ENCODE data around the gene HAGHL.

HAGHL gene

DNA sequence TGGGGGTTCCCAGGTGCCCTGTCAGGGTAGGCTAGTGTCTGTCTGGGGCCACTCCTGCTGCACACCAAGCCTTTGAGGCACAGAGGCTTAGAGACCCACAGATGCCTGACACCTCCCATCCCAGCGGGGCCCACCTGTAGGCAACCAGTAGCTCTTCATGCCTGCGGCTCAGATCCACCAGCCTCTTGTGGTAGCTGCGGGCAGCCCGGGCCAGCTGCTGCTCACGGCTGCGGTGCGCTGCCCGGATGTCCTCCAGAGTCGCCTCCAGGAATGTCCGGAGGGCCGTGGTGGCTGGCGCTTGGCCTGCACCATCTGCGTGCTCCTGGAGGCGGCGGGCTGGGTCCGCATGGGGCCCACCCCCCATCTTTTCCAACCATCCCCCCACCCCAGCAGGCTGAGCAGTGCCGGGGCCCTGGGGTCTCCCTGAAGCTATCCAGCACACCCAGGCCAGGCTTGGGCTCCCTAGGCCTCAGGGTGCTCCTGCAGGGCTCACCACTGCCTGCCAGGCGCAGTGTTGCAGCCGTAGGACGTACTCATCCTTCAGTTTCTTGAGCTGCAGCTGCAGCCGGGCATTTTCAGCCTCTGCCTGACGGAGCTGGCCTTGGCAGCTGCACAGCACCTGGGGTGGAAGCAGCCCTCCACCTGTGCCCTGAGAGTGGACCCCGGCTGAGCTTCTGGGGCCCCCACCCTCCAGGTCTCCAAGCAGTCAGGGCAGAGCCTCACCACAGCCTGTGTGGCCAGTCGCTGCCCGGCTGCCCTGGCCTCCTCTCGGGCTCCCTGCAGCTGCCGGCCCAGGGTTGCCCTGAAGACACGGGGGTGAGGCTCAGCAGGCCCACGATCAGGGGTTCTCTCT is 2.5 kb upstream of the HAGHL start:
- TF ChIP-seq, protein P1, sequence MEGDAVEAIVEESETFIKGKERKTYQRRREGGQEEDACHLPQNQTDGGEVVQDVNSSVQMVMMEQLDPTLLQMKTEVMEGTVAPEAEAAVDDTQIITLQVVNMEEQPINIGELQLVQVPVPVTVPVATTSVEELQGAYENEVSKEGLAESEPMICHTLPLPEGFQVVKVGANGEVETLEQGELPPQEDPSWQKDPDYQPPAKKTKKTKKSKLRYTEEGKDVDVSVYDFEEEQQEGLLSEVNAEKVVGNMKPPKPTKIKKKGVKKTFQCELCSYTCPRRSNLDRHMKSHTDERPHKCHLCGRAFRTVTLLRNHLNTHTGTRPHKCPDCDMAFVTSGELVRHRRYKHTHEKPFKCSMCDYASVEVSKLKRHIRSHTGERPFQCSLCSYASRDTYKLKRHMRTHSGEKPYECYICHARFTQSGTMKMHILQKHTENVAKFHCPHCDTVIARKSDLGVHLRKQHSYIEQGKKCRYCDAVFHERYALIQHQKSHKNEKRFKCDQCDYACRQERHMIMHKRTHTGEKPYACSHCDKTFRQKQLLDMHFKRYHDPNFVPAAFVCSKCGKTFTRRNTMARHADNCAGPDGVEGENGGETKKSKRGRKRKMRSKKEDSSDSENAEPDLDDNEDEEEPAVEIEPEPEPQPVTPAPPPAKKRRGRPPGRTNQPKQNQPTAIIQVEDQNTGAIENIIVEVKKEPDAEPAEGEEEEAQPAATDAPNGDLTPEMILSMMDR (IDR thresholded peaks at IDR 0.05; ENCODE audit: low read depth, low read length): no peak
- DNase-seq (ENCODE audit: low read depth in 2 of 2): no peak
- H3K4me3 ChIP-seq (replicated peaks in 1 of 2; ENCODE audit: low read depth in 2 of 2, low read length in 2 of 2): no peak overlapping the region

DNA sequence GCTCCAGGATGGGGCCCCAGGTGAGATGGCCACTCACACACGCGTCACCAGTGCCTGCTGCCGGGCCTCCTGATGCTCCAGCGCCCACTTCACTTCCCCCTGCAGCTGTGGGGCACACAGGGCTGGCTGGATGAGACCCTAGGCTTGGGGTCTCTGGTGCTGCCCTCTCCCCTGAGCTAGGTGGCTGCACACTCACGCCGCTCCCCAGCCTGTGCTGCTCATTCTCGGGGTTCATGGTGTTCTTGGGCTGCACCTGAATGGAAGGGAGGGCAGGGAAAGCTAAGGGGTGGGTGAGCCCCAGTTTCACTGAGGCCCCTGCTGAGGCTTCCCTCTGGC is 1.9 kb upstream of the HAGHL start:
- no peak overlapping the region for H3K4me3 ChIP-seq (replicated peaks in 1 of 2; ENCODE audit: low read depth in 2 of 2, low read length in 2 of 2)
- TF ChIP-seq, protein P1 (IDR thresholded peaks at IDR 0.05; ENCODE audit: low read depth, low read length): no peak
- DNase-seq (ENCODE audit: low read depth in 2 of 2): no peak

DNA sequence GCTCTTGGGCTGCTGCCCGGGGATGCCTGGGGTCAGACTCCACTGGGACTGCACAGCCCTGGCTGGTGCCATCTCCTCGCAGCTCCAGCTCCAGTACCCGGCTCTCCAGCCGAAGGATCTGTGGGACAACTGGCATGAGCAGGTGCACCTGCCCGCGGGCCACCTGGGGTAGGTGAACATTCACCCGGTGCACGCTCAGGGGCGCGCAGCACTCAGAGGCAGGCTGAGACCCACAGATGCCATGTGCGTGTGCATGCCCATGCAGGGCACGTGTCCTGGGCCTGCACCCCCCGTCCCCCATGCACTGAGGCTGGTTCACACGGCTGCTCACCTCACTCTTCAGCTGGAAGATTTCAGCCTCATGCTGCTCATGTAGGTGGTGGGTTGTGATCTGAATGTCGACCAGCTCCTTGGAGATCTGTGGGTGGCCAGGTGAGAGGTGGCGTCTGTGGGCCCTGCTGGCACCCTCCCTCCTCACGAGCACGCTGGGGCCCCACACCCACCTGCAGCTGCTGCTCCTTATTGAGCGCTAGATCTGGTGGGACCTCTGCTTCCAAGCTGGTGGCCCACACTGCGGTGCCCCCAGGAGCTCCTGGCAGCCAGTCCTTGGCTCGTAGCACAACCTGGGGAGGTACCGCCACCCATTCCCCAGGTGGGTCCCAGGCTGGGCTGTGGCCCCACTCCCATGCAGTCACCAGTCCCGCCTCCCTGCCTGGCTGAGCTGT is 1.3 kb upstream of the HAGHL start:
- DNase-seq (ENCODE audit: low read depth in 2 of 2): no peak
- TF ChIP-seq, protein P1 (IDR thresholded peaks at IDR 0.05; ENCODE audit: low read depth, low read length): no peak
- H3K4me3 ChIP-seq (replicated peaks in 1 of 2; ENCODE audit: low read depth in 2 of 2, low read length in 2 of 2): no peak overlapping the region

DNA sequence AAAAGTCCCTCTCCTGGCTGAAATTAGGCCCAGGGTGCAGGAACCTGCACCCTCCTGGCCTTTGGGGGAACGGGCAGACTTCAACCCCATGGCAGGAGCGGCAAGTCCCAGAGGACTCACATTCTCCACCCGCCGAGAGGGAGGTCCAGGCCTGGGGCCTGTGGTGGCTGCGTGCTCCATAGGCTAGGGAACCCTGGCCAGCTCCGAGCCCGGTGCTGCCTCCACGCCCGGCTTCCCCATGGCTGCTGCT is 793 bp upstream of the HAGHL start:
- no peak overlapping the region for H3K4me3 ChIP-seq (replicated peaks in 1 of 2; ENCODE audit: low read depth in 2 of 2, low read length in 2 of 2)
- no peak for DNase-seq (ENCODE audit: low read depth in 2 of 2)
- TF ChIP-seq, protein P1 (IDR thresholded peaks at IDR 0.05; ENCODE audit: low read depth, low read length): no peak

DNA sequence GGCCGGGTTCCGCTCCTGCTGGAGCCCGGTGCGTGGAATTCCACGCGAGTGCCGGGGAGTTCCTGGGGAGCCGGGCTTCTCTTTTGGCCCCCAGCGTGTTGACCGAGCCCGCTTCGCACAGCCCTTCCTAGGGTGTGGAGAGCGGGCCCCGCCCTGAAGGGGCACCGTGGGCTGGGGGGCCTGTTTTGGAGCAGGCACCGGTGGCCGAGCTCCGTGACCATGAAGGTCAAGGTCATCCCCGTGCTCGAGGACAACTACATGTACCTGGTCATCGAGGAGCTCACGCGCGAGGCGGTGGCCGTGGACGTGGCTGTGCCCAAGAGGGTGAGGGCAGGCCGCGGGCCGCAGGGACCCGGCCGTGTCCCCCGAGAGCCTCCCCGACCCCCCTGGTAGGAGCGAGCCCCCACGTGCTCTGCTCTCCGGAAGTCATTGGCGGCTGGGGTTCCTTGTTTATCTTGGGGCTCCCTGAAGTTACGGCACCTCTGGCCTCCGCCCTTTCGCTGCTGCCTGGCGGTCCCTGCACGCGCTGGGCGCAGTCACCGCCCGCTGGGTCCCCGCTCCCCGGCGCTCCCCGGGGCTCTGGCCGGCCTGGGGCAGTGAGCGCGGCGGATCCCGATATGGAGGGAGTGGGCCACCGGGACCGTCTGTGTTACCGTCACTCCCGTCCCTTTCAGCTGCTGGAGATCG is 528 bp downstream of the HAGHL start:
- H3K4me3 ChIP-seq (replicated peaks in 1 of 2; ENCODE audit: low read depth in 2 of 2, low read length in 2 of 2): peak overlapping the region; percentile 63 to 81
- no peak for DNase-seq (ENCODE audit: low read depth in 2 of 2)
- TF ChIP-seq, protein P1 (IDR thresholded peaks at IDR 0.05; ENCODE audit: low read depth, low read length): no peak

DNA sequence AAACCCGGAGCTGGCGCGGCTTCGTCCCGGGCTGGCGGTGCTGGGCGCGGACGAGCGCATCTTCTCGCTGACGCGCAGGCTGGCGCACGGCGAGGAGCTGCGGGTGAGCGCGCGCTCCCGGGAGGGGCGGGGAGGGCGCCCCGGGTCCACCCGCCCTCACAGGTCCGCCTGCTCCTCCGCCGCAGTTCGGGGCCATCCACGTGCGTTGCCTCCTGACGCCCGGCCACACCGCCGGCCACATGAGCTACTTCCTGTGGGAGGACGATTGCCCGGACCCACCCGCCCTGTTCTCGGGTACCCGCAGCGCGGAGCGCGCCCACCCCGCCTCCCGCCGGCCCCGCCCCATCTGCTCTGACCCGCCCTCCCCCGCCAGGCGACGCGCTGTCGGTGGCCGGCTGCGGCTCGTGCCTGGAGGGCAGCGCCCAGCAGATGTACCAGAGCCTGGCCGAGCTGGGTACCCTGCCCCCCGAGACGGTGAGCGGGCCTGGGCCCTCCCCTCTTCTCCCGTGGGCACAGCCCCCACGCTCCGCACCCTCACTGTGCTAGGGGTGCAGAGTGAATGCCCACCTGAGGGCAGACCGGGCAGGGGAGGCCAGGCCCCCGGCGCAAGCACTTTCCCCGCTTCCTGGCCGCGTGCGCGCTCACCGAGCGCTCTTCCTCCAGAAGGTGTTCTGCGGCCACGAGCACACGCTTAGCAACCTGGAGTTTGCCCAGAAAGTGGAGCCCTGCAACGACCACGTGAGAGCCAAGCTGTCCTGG is 1.4 kb downstream of the HAGHL start:
- DNase-seq (ENCODE audit: low read depth in 2 of 2): peak; percentile 79 to 82
- peak overlapping the region; percentile 45 to 63 for H3K4me3 ChIP-seq (replicated peaks in 1 of 2; ENCODE audit: low read depth in 2 of 2, low read length in 2 of 2)
- TF ChIP-seq, protein P1 (IDR thresholded peaks at IDR 0.05; ENCODE audit: low read depth, low read length): no peak

Measured in cardiac fibroblast (primary cell).